Measurements from ENCODE around the gene DMBT1.

Gene DMBT1

DNA sequence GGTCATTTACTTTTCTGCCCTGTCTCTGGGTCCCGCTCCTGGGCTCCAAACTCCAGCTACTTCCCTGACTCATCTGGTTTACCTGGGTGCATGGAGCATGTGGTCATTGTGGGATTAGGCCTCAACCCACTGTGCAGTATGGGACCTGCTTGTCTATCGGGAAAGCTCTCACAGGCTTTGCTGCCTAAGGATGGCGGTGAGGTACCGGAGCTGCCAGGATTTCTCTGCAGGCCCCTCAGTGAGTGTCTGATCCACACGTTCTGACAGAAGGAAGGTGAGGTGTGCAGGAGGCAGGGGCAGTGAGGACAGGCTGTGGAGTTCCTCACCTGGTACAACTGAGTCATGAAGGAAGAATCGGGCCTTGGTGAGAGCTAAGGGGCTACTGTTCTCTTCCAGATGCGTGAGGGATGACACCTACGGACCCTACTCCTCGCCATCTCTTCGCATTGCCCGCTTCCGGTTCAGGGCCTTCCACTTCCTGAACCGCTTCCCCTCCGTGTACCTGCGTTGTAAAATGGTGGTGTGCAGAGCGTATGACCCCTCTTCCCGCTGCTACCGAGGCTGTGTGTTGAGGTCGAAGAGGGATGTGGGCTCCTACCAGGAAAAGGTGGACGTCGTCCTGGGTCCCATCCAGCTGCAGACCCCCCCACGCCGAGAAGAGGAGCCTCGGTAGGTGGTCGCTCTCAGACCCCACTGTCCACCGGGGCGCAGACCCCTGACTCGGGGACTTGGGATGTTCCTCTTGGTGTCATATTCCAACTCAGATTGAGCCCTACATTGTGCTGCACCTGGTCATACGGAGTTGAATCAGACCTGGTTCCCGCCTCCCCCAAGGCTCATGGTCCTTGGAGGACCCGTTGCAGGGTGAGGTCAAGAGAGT, 82.4 kb downstream of the DMBT1 start:
- Histone ChIP-seq H3K27me3 (replicated peaks in 2 of 5; ENCODE audit: control insufficient read depth in 4 of 5, insufficient read depth in 5 of 5, low read length in 4 of 5) (peaks cover 0 to 18% (median 0%) of the 10 kb centered on the region in 5 experiments), H3K27ac (ENCODE audit: insufficient read depth in 1 of 2, low read depth in 1 of 2, low read length in 2 of 2, poor library complexity in 1 of 2, severe bottlenecking in 2 of 2) (no peak overlapping the region), H3K36me3 (ENCODE audit: control insufficient read depth in 4 of 4, insufficient read depth in 4 of 4, low read length in 3 of 4) (no peaks in the 10 kb centered on the region), H3K9me3 (ENCODE audit: control extremely low read depth in 1 of 5, control insufficient read depth in 4 of 5, insufficient read depth in 2 of 5, low read depth in 1 of 5, low read length in 4 of 5) (peaks cover 0 to 5% (median 0%) of the 10 kb centered on the region in 5 experiments), H3K4me1 (ENCODE audit: control extremely low read depth in 1 of 4, control insufficient read depth in 4 of 4, insufficient read depth in 4 of 4, low read length in 3 of 4) (no peaks in the 10 kb centered on the region), H3K4me3 (ENCODE audit: control insufficient read depth in 1 of 7, extremely low read depth in 1 of 7, insufficient read depth in 4 of 7, low read depth in 2 of 7, low read length in 6 of 7) (no peak overlapping the region)
- 95% methylated on average over 28 of the region's 31 CpGs for WGBS (ENCODE audit: insufficient coverage)
- no peak for DNase-seq
- POLR2A ChIA-PET = no interaction called here
- CTCF ChIA-PET = no interaction called here

GRCh38 chr10:122643931-122644534, 83.5 kb downstream of the DMBT1 start:
- 91% methylated on average over 11 of the region's 13 CpGs for WGBS (ENCODE audit: insufficient coverage)

DNA sequence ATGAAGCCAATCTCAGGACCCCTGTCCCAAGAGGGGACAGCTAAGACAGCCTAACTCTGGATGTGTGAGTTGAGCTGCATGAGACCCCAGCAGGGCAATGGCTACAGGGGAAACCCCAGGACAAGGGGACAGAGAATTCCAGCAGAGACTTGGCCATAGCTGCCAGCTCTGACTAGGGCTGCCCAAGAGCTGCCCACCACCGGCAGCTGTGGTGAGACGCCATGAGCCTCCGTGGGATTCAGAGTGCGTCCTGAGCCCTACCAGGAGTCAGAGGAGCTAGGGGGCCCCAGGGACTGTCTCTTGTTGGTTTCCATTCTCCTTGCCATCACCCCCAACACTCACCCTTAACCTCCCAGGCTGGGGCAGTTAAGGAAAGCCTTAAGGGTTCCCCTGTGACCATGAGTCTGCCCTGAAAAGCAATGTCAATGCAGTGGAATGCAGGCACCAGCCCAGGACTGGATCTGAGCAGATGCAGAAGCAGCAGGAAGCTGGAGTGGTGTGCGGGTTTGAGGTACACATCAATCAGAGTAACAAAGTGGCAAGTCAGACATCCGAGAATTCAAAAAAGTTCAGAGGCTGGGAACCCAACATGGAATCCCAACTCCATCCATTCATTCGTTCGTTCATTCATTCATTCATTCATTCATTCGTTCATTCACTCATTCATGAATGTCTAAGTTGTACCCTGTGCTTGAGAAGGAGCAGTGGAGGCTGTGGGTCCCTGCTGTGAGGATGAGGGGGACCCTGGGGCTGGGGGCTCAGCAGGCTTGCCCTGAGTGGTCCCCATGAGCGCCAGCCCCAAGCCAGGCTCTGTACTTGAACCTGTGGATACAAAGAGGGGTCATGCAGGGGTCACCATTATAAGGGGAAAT, 86.2 kb downstream of the DMBT1 start:
- Histone ChIP-seq H3K4me1 (ENCODE audit: control extremely low read depth in 1 of 4, control insufficient read depth in 4 of 4, insufficient read depth in 4 of 4, low read length in 3 of 4) (no peaks in the 10 kb centered on the region), H3K27me3 (replicated peaks in 2 of 5; ENCODE audit: control insufficient read depth in 4 of 5, insufficient read depth in 5 of 5, low read length in 4 of 5) (peaks cover 0 to 20% (median 4%) of the 10 kb centered on the region in 5 experiments), H3K27ac (ENCODE audit: insufficient read depth in 1 of 2, low read depth in 1 of 2, low read length in 2 of 2, poor library complexity in 1 of 2, severe bottlenecking in 2 of 2) (no peak overlapping the region), H3K36me3 (ENCODE audit: control insufficient read depth in 4 of 4, insufficient read depth in 4 of 4, low read length in 3 of 4) (no peaks in the 10 kb centered on the region), H3K4me3 (ENCODE audit: control insufficient read depth in 1 of 7, extremely low read depth in 1 of 7, insufficient read depth in 4 of 7, low read depth in 2 of 7, low read length in 6 of 7) (no peak overlapping the region), H3K9me3 (ENCODE audit: control extremely low read depth in 1 of 5, control insufficient read depth in 4 of 5, insufficient read depth in 2 of 5, low read depth in 1 of 5, low read length in 4 of 5) (no peaks in the 10 kb centered on the region)
- no peak for DNase-seq
- 87% methylated on average over 5 of the region's 10 CpGs for WGBS (ENCODE audit: insufficient coverage)
- POLR2A ChIA-PET = no interaction called here
- CTCF ChIA-PET = interaction anchor here (1.1 kb wide), 1 partner anchor 124 kb away, joined by 3 read pairs; no protein-coding TSS in a partner anchor

More at GRCh38 chr10:122643931-122644534, 83.5 kb downstream of the DMBT1 start:
- CTCF ChIA-PET = interaction anchor here (1.3 kb wide), 1 partner anchor 21 kb away, joined by 3 read pairs; no protein-coding TSS in a partner anchor
- H3K36me3 ChIP-seq (ENCODE audit: control insufficient read depth in 4 of 4, insufficient read depth in 4 of 4, low read length in 3 of 4) = no peaks in the 10 kb centered on the region
- POLR2A ChIA-PET = no interaction called here
- peaks cover 0 to 5% (median 0%) of the 10 kb centered on the region in 5 experiments for H3K9me3 ChIP-seq (ENCODE audit: control extremely low read depth in 1 of 5, control insufficient read depth in 4 of 5, insufficient read depth in 2 of 5, low read depth in 1 of 5, low read length in 4 of 5)
- H3K4me1 ChIP-seq (ENCODE audit: control extremely low read depth in 1 of 4, control insufficient read depth in 4 of 4, insufficient read depth in 4 of 4, low read length in 3 of 4) = no peaks in the 10 kb centered on the region
- H3K27ac ChIP-seq (ENCODE audit: insufficient read depth in 1 of 2, low read depth in 1 of 2, low read length in 2 of 2, poor library complexity in 1 of 2, severe bottlenecking in 2 of 2) = no peak overlapping the region
- no peak overlapping the region for H3K4me3 ChIP-seq (ENCODE audit: control insufficient read depth in 1 of 7, extremely low read depth in 1 of 7, insufficient read depth in 4 of 7, low read depth in 2 of 7, low read length in 6 of 7)
- peaks cover 0 to 16% (median 0%) of the 10 kb centered on the region in 5 experiments for H3K27me3 ChIP-seq (replicated peaks in 2 of 5; ENCODE audit: control insufficient read depth in 4 of 5, insufficient read depth in 5 of 5, low read length in 4 of 5)
- DNase-seq = no peak

- DNase-seq = no peak
- ChIA-PET POLR2A (no interaction called here), CTCF (interaction anchor here (2.6 kb wide), 1 partner anchor 8 kb away, joined by 10 read pairs; no protein-coding TSS in a partner anchor)
- Histone ChIP-seq H3K27ac (ENCODE audit: insufficient read depth in 1 of 2, low read depth in 1 of 2, low read length in 2 of 2, poor library complexity in 1 of 2, severe bottlenecking in 2 of 2) (no peak overlapping the region), H3K4me1 (ENCODE audit: control extremely low read depth in 1 of 4, control insufficient read depth in 4 of 4, insufficient read depth in 4 of 4, low read length in 3 of 4) (no peaks in the 10 kb centered on the region), H3K9me3 (ENCODE audit: control extremely low read depth in 1 of 5, control insufficient read depth in 4 of 5, insufficient read depth in 2 of 5, low read depth in 1 of 5, low read length in 4 of 5) (no peaks in the 10 kb centered on the region), H3K27me3 (replicated peaks in 2 of 5; ENCODE audit: control insufficient read depth in 4 of 5, insufficient read depth in 5 of 5, low read length in 4 of 5) (peaks cover 0 to 22% (median 4%) of the 10 kb centered on the region in 5 experiments), H3K36me3 (ENCODE audit: control insufficient read depth in 4 of 4, insufficient read depth in 4 of 4, low read length in 3 of 4) (no peaks in the 10 kb centered on the region), H3K4me3 (ENCODE audit: control insufficient read depth in 1 of 7, extremely low read depth in 1 of 7, insufficient read depth in 4 of 7, low read depth in 2 of 7, low read length in 6 of 7) (no peak overlapping the region)
- WGBS (ENCODE audit: insufficient coverage) = 81% methylated on average over 2 of the region's 3 CpGs
These were observed 86.9 kb downstream of the DMBT1 start for GRCh38 chr10:122647383-122647968.

- ChIA-PET POLR2A (no interaction called here), CTCF (interaction anchor here (0.7 to 2.6 kb wide), 7 partner anchors 9 to 910 kb away, joined by 3 to 10 read pairs (median 3); no protein-coding TSS in a partner anchor)
- DNase-seq = peak; percentile 6 to 51 (median 40)
- Histone ChIP-seq H3K4me3 (ENCODE audit: control insufficient read depth in 1 of 7, extremely low read depth in 1 of 7, insufficient read depth in 4 of 7, low read depth in 2 of 7, low read length in 6 of 7) (no peak overlapping the region), H3K27me3 (replicated peaks in 2 of 5; ENCODE audit: control insufficient read depth in 4 of 5, insufficient read depth in 5 of 5, low read length in 4 of 5) (peaks cover 0 to 27% (median 4%) of the 10 kb centered on the region in 5 experiments), H3K27ac (ENCODE audit: insufficient read depth in 1 of 2, low read depth in 1 of 2, low read length in 2 of 2, poor library complexity in 1 of 2, severe bottlenecking in 2 of 2) (no peak overlapping the region), H3K4me1 (ENCODE audit: control extremely low read depth in 1 of 4, control insufficient read depth in 4 of 4, insufficient read depth in 4 of 4, low read length in 3 of 4) (no peaks in the 10 kb centered on the region), H3K36me3 (ENCODE audit: control insufficient read depth in 4 of 4, insufficient read depth in 4 of 4, low read length in 3 of 4) (no peaks in the 10 kb centered on the region), H3K9me3 (ENCODE audit: control extremely low read depth in 1 of 5, control insufficient read depth in 4 of 5, insufficient read depth in 2 of 5, low read depth in 1 of 5, low read length in 4 of 5) (no peaks in the 10 kb centered on the region)
- 40% methylated on average over 5 of the region's 10 CpGs for WGBS (ENCODE audit: insufficient coverage)
These were observed 88.3 kb downstream of the DMBT1 start for GRCh38 chr10:122648599-122649428.

DNA sequence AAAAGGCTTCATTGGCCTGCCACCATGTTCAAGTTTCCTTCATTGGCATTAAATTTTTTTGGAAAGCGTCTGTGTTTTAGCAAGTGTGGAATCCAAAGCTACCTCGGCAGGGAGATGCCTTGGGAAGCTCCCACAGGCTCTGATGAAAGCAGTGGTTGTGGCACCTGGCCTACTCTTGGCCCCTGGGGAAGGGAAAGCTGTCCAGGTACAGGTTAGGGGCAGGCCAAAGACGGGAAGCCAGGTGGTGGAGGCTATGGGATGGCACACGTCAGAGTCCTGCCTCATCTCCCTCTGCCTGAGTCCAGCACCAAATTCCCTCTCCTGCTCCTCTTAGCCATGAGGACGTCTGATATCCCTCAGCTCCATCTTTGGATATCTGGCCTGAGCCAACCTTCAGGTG, 89.3 kb downstream of the DMBT1 start:
- no peak for DNase-seq
- H3K4me1 ChIP-seq (ENCODE audit: control extremely low read depth in 1 of 4, control insufficient read depth in 4 of 4, insufficient read depth in 4 of 4, low read length in 3 of 4) = no peaks in the 10 kb centered on the region
- no peaks in the 10 kb centered on the region for H3K36me3 ChIP-seq (ENCODE audit: control insufficient read depth in 4 of 4, insufficient read depth in 4 of 4, low read length in 3 of 4)
- peaks cover 2 to 26% (median 4%) of the 10 kb centered on the region in 5 experiments for H3K27me3 ChIP-seq (replicated peaks in 2 of 5; ENCODE audit: control insufficient read depth in 4 of 5, insufficient read depth in 5 of 5, low read length in 4 of 5)
- ChIA-PET POLR2A (no interaction called here), CTCF (interaction anchor here (1.0 to 2.6 kb wide), 3 partner anchors 10 to 909 kb away, joined by 3 to 10 read pairs (median 3); no protein-coding TSS in a partner anchor)
- 90% methylated on average over 3 of the region's 5 CpGs for WGBS (ENCODE audit: insufficient coverage)
- no peak overlapping the region for H3K27ac ChIP-seq (ENCODE audit: insufficient read depth in 1 of 2, low read depth in 1 of 2, low read length in 2 of 2, poor library complexity in 1 of 2, severe bottlenecking in 2 of 2)
- H3K4me3 ChIP-seq (ENCODE audit: control insufficient read depth in 1 of 7, extremely low read depth in 1 of 7, insufficient read depth in 4 of 7, low read depth in 2 of 7, low read length in 6 of 7) = no peak overlapping the region
- no peaks in the 10 kb centered on the region for H3K9me3 ChIP-seq (ENCODE audit: control extremely low read depth in 1 of 5, control insufficient read depth in 4 of 5, insufficient read depth in 2 of 5, low read depth in 1 of 5, low read length in 4 of 5)

Measured in common myeloid progenitor, CD34-positive (primary cell).